Fibroblast of mammary gland (primary cell): ENCODE results near the gene NCK2.

Source experiments
- DNase-seq: peaks from one replicate; pipeline ENCODE4 v3.0.0-alpha.2; 2010; ENCODE audit warnings: low read depth
- H3K4me3 ChIP-seq: 2 replicates; pipeline ENCODE4 v1.5.1; 2011; ENCODE audit warnings: low read depth, mild to moderate bottlenecking, low read length, moderate library complexity; ENCODE audit not compliant: control insufficient read depth
- CTCF ChIP-seq: conservative IDR thresholded peaks from 2 replicates; pipeline ENCODE4 v1.5.1; 2011; ENCODE audit warnings: low read depth, low read length, inconsistent platforms; ENCODE audit not compliant: control insufficient read depth, insufficient read depth

Gene NCK2

GRCh38 chr2:105857076-105857740 lies 112.5 kb downstream of the NCK2 start:
- no peak for DNase-seq
- TF ChIP-seq CTCF = no peak
- no peak overlapping the region for H3K4me3 ChIP-seq

- H3K4me3 ChIP-seq = no peak overlapping the region
- no peak for TF ChIP-seq CTCF
- no peak for DNase-seq
Observed at GRCh38 chr2:105858868-105859693, 114.4 kb downstream of the NCK2 start.

GRCh38 chr2:105859694-105859951 lies 114.9 kb downstream of the NCK2 start:
- no peak overlapping the region for H3K4me3 ChIP-seq
- DNase-seq = no peak
- no peak for TF ChIP-seq CTCF

GRCh38 chr2:105860567-105860966 lies 115.9 kb downstream of the NCK2 start:
- no peak for TF ChIP-seq CTCF
- no peak overlapping the region for H3K4me3 ChIP-seq
- DNase-seq = no peak

GRCh38 chr2:105861200-105861599 lies 116.5 kb downstream of the NCK2 start:
- no peak for DNase-seq
- no peak overlapping the region for H3K4me3 ChIP-seq
- TF ChIP-seq CTCF = no peak

- no peak for TF ChIP-seq CTCF
- DNase-seq = peak; percentile 38
- H3K4me3 ChIP-seq = no peak overlapping the region
Observed at GRCh38 chr2:105862843-105863242, 118.1 kb downstream of the NCK2 start.
